Erythroblast (primary cell): ENCODE measurements around the gene KRT13.

Experiments
- GATA1 ChIP-seq: IDR thresholded peaks from 2 replicates; pipeline ENCODE4 v1.6.1; 2011; ENCODE audit warnings: low read depth, mild to moderate bottlenecking, control low read depth, low read length, moderate library complexity
- POLR2A ChIP-seq: IDR thresholded peaks from 2 replicates; pipeline ENCODE4 v1.6.1; 2011; ENCODE audit warnings: mild to moderate bottlenecking, low read length

GRCh38 chr17:41513168-41513547 is 7.7 kb upstream of the KRT13 start:
- no peak for TF ChIP-seq POLR2A
- no peak for TF ChIP-seq GATA1
